HG03342 (cell line): Measurements from ENCODE around the gene RGS6.

Experiments
- ATAC-seq: cut with Tn5 transposase; IDR thresholded peaks from one replicate; pipeline ENCODE4 v1.9.1; 2021; ENCODE audit warnings: mild to moderate bottlenecking, moderate library complexity; ENCODE audit not compliant: unreplicated experiment

Gene RGS6

DNA sequence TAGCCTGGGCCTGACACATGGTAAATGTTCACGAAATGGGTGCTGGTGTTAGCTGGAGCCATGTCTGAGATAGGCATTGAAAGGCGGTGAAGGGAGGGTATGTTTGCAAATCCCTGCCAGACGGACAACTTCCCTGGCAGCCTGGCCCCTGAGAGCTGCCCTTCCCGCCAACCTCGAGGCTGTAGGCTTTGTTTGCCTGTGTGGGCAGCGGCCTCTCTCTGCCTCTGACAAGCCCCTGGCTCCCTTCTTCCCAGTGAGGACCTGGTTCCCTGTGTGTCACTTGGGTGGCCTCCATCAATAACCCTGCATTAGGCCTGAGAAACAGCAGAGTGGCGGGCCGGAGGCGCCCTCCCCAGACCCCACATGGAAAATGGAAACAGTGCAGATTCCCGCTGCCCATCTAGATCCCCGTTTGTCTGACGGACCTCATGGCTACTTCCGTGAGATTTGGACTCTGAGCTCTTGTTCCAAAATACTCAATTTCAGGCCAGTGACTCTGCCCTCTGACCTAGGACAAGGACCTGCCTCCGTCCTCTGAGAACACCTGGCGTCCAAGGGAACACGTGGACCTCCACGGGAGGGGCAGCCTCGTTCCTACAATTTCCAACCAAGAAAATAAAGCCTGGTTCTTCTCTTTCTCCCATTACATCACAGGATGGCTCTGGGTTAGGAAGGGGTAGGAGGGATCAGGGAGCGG is 636.2 kb downstream of the RGS6 start:
- no peak for ATAC-seq

GRCh38 chr14:72573725-72574417 is 641.6 kb downstream of the RGS6 start:
- ATAC-seq: no peak

GRCh38 chr14:72574715-72575114 is 642.5 kb downstream of the RGS6 start:
- no peak for ATAC-seq

- ATAC-seq: no peak
Measured at GRCh38 chr14:72576258-72576657, 644.0 kb downstream of the RGS6 start.

DNA sequence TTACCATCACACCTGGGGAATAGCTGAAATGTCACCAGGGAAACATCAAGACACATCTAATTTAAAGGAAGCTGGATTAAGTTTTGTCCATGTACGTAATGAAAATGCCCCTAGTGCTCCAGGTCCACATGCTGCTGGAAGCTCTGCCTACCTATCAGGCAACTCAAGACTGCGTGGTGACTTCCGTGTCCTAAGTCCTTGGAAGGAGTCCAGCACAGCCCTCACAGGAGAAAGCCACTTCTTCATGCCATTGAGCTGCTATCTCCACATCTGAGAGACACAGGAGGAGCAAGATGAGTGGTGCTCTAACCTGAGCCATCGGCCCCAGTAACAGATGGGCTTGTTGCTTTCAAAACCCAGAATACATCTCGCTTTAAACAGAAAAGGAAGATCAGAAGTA is 645.3 kb downstream of the RGS6 start:
- no peak for ATAC-seq

- no peak for ATAC-seq
Measured at GRCh38 chr14:72578514-72578913, 646.3 kb downstream of the RGS6 start.

DNA sequence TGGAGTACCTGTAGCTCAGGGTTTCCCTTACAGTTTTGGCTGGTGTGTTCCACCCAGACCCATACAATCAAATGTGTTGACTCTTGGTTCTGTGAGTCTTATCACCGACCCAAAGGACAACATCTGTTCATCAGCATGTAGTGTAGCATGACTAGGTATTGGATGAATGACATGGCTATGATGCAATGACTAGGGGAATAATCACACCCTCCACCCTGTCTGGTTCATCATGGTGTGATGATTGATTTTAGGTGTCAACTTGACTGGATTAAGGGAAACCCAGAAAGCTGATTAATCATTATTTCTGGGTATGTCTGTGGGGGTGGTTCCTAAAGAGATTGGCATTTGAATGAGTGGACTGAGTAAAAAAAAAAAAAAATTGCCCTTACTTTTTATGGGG is 650.4 kb downstream of the RGS6 start:
- no peak for ATAC-seq

DNA sequence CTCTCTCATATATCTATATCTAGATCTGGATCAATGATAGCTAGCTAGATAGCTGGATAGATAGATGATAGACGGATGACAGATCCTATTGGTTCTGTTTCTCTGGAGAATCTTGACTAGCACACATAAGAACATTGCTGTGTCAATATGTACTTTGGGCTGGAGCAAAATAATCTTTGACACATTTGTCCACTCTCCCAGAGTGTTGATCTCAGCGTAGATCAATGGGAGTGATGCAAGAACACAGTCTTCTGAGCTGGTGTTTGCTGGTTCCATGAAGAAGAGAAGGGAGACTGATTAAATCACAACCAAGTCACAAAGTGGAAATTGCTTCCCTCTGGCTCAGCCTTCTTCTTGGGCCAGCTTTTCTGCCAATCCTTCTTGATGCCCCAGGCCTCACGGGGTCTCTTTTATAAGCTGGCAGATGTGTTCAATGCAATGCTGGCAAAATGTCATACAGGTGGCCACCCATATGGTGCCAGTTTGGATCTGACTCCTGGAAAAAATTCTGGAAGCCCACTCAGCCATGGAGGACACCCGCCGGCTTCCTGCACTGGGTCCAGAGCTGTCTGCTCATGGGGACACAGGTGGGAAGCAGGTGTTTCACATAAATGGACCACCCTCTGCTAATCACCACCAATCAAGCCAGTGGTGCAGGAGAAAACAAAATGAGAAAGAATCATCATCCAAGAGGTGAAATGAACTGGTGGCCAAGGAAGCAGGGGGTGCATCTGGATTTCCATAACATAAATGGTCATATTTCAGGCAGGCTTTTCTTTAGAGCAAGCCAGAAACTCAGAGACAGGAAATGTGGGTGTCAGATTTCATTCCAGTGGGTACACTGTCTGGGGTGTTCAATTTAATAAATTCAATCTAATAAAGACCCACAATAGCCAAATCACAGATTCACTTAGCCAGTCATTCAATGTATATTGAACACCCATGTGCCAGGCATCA is 651.4 kb downstream of the RGS6 start:
- ATAC-seq: no peak

GRCh38 chr14:72588521-72588920 is 656.3 kb downstream of the RGS6 start:
- ATAC-seq: no peak

DNA sequence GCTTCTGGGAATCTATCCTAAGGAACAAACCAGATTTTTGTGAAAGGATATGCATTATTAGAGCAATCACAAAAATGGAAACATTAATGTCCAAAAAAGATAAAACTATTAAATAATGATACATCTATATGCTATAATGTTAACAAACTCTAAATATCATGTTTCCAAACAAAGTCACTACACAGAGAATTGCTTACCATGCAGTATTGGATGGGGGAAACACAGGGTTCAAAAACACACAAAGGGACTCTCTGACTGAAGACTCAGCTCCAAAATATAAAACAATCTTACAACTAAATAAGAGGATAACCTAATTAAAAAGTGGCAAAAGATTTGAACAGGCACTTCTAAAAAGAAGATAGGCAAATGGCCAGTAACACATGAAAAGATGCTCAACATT is 657.4 kb downstream of the RGS6 start:
- ATAC-seq: no peak

DNA sequence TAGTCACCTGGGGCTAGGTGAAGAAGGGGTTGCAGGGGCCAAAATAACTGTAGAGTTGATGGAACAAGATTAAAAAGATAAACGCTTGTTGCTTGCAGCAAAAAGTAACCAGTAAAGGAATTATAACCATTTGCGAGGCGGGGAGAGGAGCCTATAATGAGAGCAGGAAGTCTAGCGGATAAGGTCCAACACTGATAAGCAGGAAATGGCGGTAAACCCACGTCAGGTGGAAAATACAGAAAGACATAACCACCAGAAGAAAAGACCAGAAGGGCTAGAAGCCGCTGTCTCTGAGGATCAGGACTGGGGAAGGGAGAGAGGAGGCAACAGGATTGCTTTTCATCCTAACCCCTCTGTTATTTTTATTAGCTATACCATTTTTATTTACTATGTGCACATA is 658.3 kb downstream of the RGS6 start:
- no peak for ATAC-seq

DNA sequence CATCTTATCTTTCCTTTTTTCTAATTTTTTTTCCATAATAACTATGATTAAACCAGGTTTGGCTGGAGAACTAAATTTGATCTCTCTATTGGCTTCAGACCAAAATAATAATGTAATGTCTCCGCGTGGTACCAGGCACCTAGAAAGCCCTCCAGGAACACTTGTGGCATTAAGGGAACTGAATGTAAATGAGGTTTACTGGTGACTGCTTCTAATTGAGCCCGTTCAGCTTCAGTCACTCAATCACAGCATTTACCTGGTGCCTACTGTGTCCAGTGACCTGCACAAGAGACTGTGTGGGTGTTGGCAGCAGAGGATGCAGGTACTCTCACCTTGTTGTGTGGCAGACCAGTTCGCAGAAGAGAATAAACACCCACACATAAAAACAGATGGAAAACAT is 659.2 kb downstream of the RGS6 start:
- no peak for ATAC-seq

DNA sequence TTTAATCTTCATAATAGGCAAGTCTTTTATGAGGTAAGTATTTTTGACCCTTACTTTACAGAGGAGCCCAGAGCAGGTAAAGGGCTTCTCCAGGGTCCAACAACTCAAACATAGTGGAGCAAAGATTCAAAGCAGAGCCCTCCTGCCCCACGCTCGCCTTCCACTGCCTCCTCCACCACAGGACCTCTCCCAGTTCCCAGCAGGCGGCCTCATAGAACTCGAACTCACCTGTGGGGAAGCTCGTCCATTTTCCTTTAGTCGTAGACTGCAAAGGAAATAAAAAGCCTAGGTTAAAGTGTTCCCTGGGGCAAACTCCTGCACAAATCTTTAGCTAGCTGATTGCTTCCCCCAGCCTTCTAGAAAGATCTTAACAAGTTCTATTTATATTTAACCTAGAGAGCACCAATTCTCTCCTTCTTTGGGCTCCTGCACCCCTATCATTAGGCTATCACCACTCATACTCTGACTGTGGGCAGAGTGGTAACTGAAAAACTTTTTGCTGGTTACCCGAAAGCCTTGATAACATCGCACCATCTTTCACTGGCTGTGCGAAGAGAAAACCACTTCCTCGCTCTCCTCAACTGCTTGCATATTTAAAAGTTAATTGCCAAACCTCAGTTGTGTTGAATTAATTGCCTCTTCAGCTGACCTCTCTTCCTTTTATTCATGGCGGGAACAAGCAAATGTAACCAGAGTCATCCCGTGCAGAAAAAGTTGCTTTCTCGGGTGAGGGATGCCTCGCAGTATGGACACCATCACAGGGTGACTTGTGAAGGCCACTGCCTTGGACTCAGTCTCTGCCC is 662.1 kb downstream of the RGS6 start:
- no peak for ATAC-seq

- no peak for ATAC-seq
Measured at GRCh38 chr14:72595152-72595862, 663.1 kb downstream of the RGS6 start.

GRCh38 chr14:72597252-72598233 is 665.3 kb downstream of the RGS6 start:
- ATAC-seq: no peak

GRCh38 chr14:72598306-72598705 is 666.1 kb downstream of the RGS6 start:
- no peak for ATAC-seq

DNA sequence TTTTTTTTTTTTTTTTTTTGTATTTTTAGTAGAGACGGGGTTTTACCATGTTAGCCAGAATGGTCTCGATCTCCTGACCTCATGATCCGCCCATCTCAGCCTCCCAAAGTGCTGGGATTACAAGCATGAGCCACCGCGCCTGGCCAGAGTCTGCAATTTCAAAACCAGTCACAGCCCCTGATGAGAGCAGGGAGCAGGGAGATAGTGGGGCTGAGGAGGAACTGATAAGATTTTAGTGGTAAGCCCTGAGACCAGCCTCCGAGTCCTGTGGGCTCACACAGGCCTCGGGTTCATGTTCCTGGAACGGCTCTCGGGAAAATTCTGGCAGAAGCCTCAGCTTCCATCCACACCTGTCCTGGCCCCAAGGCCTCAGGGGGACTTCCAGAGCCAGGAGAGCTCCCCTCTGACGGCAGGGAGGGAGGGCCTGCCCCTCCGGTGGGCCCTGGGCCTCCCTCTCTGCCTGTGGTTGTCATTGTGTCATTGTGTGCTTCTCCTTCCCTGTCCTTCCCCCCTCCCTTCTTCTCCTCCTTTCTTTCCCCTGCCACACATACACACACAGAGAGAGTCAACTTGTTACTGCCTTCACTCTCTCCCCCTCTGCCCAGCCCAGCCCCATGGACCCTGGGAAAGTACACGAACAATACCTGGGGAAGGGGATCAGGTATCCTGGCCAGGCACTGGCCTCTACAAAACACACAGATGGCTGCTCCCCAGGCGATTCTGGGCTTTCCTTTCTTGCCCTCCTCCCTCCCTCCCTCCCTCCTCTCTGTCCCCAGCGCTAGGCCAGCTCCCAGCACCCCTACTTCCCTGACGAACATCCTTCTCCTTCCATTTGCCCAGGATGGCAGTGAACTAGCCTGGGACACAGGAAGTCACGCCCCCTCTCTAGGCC is 667.6 kb downstream of the RGS6 start:
- no peak for ATAC-seq
